Uterus (tissue), 4 donors: ENCODE results near the gene KIAA0232. TPM values are rescaled to one million over a fixed set of nuclear protein-coding genes. Genes with fewer than 3 reads are reported as not detected.
"Not testable (repeated sequence)": the region's sequence is repeated elsewhere in the genome, so short reads cannot be mapped to it uniquely, and the experiment has no call there.

ENCODE experiments used
- DNase-seq, 2 donors: peaks; one replicate each; pipeline ENCODE4 v3.0.0-alpha.2; 2019 to 2020
- H3K27ac ChIP-seq, 2 donors: fragments of 200-600 bp; sonication (generic); 1 replicate in 1 of 2; 2 replicates in 1 of 2; pipeline ENCODE4 v1.5.1; 2016 to 2018
- H3K27me3 ChIP-seq, 2 donors: fragments of 200-600 bp; sonication (generic); one replicate each; pipeline ENCODE4 v1.5.1; 2018 to 2019; ENCODE audit warnings: control low read depth in 1 of 2
- H3K36me3 ChIP-seq, 2 donors: fragments of 200-600 bp; sonication (generic); one replicate each; pipeline ENCODE4 v1.5.1; 2019; ENCODE audit warnings: control low read depth in 1 of 2
- H3K4me1 ChIP-seq, 2 donors: fragments of 200-600 bp; sonication (generic); one replicate each; pipeline ENCODE4 v1.5.1; 2018 to 2019; ENCODE audit warnings: control low read depth in 1 of 2
- H3K4me3 ChIP-seq, 2 donors: fragments of 200-600 bp; sonication (generic); 1 replicate in 1 of 2; 2 replicates in 1 of 2; pipeline ENCODE4 v1.5.1; 2018 to 2019; ENCODE audit warnings: mild to moderate bottlenecking in 1 of 2
- H3K9me3 ChIP-seq, 2 donors: fragments of 200-600 bp; sonication (generic); one replicate each; pipeline ENCODE4 v1.5.1; 2019; ENCODE audit warnings: control low read depth in 1 of 2
- POLR2A ChIP-seq, 2 donors: fragments of 450-650 bp; IDR thresholded peaks; one replicate each; pipeline ENCODE4 v1.6.1; 2016; ENCODE audit warnings: antibody characterized with exemption in 2 of 2, mild to moderate bottlenecking in 1 of 2, moderate library complexity in 1 of 2
- intact Hi-C: fragments of 100-400 bp; cut with DNase I; formaldehyde crosslinking; loops from one replicate; pipeline ENCODE4 v1.15.1; 2023; ENCODE audit warnings: low total_unique reads
- total RNA-seq, 4 donors: library from RNA; depleted of rRNA in 3 of 4; stranded (reverse); fragments of >200 nt in 3 of 4; gene quantifications; one replicate each; pipeline versions ENCODE4 v1.1.0 to v1.2.4, GENCODE V29; 2014 to 2023
- TF ChIP-seq, protein P1 (sequence below), 4 experiments: fragments of 200-600 bp in 2 of 4; fragments of 450-650 bp in 2 of 4; sonication (generic) in 2 of 4; IDR thresholded peaks; one replicate each; pipeline ENCODE4 v1.5.1; 2016 to 2019; ENCODE audit warnings: antibody characterized with exemption in 4 of 4, mild to moderate bottlenecking in 2 of 4, moderate library complexity in 1 of 4
- donor health status: DM: yes; HTN: yes; CAD: no.

KIAA0232 gene
- total RNA-seq, 4 donors from 2014 or later = 13.8 to 78.8 (median 43.4) TPM

DNA sequence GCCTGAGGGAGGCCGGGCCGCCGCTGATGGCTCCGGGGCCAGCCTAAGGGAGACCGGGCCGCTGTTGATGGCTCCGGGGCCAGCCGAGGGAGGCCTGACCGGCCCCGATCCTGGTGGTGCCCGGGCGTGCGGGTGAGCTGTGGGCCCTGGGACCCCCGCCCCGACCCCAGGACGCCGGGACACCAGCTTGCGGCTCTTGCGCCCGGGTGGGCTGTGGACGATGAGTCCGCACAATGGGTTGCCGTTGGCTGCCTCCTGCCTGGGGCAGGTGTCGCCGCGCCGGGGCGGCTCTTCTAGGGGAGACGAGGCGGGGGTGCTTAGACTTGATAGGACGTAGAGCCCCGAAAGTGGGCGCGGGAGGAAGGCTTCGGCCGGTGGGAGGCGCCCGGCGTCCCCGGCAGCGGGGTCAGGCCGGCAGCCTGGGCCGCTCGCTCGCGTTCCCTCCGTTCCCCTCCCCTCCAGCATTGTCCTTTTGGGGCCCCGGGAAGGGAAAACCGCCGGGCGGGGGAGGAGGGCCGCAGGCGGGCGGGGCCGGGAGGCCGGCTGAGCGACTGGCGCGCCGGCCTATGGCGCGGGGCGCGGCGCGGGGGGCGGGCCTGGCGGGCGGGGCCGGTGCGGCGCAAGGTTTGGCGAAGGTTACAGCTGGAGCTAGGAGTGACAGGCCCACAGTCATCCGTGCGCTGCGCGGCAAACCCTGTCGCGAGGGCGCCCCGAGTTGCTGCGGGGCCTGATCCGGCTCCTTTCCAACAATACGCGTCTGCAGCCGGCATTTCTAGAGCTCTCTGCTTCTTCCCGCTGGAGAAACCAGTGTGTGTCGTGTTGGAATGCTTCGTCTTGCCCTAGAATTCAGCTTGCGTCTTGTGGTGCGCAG is 819 bp downstream of the KIAA0232 start:
- H3K27me3 ChIP-seq = no peaks in the 10 kb centered on the region
- H3K9me3 ChIP-seq = no peaks in the 10 kb centered on the region
- H3K4me1 ChIP-seq = peaks cover 12 to 18% of the 10 kb centered on the region in 2 donors

DNA sequence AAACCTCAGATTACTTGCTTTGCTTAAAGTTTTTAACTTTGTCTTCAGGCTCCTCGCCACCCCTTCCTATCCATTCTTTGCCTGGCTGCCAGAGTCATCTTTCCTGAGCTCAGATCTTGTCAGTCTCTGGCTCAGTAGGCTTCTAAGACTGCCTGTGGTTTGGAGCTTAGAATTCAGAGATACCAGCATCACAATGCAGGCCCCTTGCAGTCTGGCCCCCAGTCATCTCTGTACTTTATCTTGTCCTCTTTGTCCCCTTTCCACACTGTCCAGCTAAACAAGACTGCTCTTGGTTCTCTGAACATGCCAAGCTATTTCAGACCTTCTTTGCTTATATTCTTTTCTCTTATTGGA is 3.0 kb downstream of the KIAA0232 start:
- Histone ChIP-seq H3K9me3 (no peaks in the 10 kb centered on the region), H3K36me3 (no peaks in the 10 kb centered on the region), H3K4me3 (no peak overlapping the region), H3K27me3 (no peaks in the 10 kb centered on the region), H3K27ac (no peak overlapping the region), H3K4me1 (peaks cover 12 to 18% of the 10 kb centered on the region in 2 donors)
- TF ChIP-seq POLR2A (IDR thresholded peaks at IDR 0.05) = no peak
- no peak for DNase-seq
- intact Hi-C loops = no loop called here

More for the DNA sequence above, 819 bp downstream of the KIAA0232 start:
- TF ChIP-seq, protein P1, sequence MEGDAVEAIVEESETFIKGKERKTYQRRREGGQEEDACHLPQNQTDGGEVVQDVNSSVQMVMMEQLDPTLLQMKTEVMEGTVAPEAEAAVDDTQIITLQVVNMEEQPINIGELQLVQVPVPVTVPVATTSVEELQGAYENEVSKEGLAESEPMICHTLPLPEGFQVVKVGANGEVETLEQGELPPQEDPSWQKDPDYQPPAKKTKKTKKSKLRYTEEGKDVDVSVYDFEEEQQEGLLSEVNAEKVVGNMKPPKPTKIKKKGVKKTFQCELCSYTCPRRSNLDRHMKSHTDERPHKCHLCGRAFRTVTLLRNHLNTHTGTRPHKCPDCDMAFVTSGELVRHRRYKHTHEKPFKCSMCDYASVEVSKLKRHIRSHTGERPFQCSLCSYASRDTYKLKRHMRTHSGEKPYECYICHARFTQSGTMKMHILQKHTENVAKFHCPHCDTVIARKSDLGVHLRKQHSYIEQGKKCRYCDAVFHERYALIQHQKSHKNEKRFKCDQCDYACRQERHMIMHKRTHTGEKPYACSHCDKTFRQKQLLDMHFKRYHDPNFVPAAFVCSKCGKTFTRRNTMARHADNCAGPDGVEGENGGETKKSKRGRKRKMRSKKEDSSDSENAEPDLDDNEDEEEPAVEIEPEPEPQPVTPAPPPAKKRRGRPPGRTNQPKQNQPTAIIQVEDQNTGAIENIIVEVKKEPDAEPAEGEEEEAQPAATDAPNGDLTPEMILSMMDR (IDR thresholded peaks at IDR 0.05) = peak in 1 of 4 experiments; percentile 14
- peak in 1 of 2 donors; percentile 87 for TF ChIP-seq POLR2A (IDR thresholded peaks at IDR 0.05)
- Histone ChIP-seq H3K36me3 (no peaks in the 10 kb centered on the region), H3K27ac (peak overlapping the region; percentile 98 to 99), H3K4me3 (peak overlapping the region; percentile 78 to 85)
- intact Hi-C loops = no loop called here
- peak; percentile 89 to 94 for DNase-seq

GRCh38 chr4:6788123-6788522 is 5.6 kb downstream of the KIAA0232 start:
- intact Hi-C loops = no loop called here
- Histone ChIP-seq H3K27me3 (no peaks in the 10 kb centered on the region), H3K27ac (no peak overlapping the region), H3K4me1 (peaks cover 12 to 18% of the 10 kb centered on the region in 2 donors), H3K4me3 (no peak overlapping the region), H3K36me3 (no peaks in the 10 kb centered on the region), H3K9me3 (no peaks in the 10 kb centered on the region)
- TF ChIP-seq, protein P1 (IDR thresholded peaks at IDR 0.05) = no peak
- no peak for DNase-seq

- not testable (repeated sequence) for H3K9me3 ChIP-seq, H3K27me3 ChIP-seq
- H3K4me1 ChIP-seq = peaks cover 0 to 11% of the 10 kb centered on the region in 2 donors
These were observed 8.7 kb downstream of the KIAA0232 start for GRCh38 chr4:6791245-6791644.

GRCh38 chr4:6791796-6792195 is 9.3 kb downstream of the KIAA0232 start:
- H3K4me3 ChIP-seq, H3K27ac ChIP-seq, H3K36me3 ChIP-seq, DNase-seq, H3K9me3 ChIP-seq, intact Hi-C loops, H3K27me3 ChIP-seq: not testable (repeated sequence)
- H3K4me1 ChIP-seq = peaks cover 0 to 16% of the 10 kb centered on the region in 2 donors

More at GRCh38 chr4:6791245-6791644, 8.7 kb downstream of the KIAA0232 start:
- H3K4me3 ChIP-seq, H3K36me3 ChIP-seq, intact Hi-C loops, H3K27ac ChIP-seq, DNase-seq: not testable (repeated sequence)

GRCh38 chr4:6794189-6794588 is 11.7 kb downstream of the KIAA0232 start:
- intact Hi-C loops = loop anchor here (2.0 kb wide), 1 partner anchor 23 kb away; no protein-coding TSS in a partner anchor
- peaks cover 0 to 5% of the 10 kb centered on the region in 2 donors for H3K4me1 ChIP-seq
- H3K27ac ChIP-seq = no peak overlapping the region
- H3K4me3 ChIP-seq = no peak overlapping the region
- H3K9me3 ChIP-seq = no peaks in the 10 kb centered on the region
- no peak for DNase-seq
- no peak for TF ChIP-seq POLR2A (IDR thresholded peaks at IDR 0.05)
- TF ChIP-seq, protein P1 (IDR thresholded peaks at IDR 0.05) = no peak
- no peaks in the 10 kb centered on the region for H3K27me3 ChIP-seq
- no peaks in the 10 kb centered on the region for H3K36me3 ChIP-seq
